Large intestine (tissue), 3 donors: ENCODE measurements around the gene ST6GALNAC4. TPM values are rescaled to one million over a fixed set of nuclear protein-coding genes. Genes with fewer than 3 reads are reported as not detected.

Source experiments
- DNase-seq, 2 donors: peaks; one replicate each; pipeline versions ENCODE4 v3.0.0 to v3.0.0-alpha.2; 2013
- H3K27ac ChIP-seq: one replicate; pipeline ENCODE4 v1.5.1; 2013; ENCODE audit warnings: low read length
- H3K27me3 ChIP-seq: 2 replicates; pipeline ENCODE4 v1.6.1; 2013; ENCODE audit warnings: low read length; ENCODE audit not compliant: control insufficient read depth, insufficient read depth
- H3K36me3 ChIP-seq: 2 replicates; pipeline ENCODE4 v1.6.1; 2013; ENCODE audit warnings: low read length; ENCODE audit not compliant: control insufficient read depth, insufficient read depth
- H3K4me1 ChIP-seq: one replicate; pipeline ENCODE4 v1.6.1; 2013; ENCODE audit warnings: low read length; ENCODE audit not compliant: control insufficient read depth, insufficient read depth
- H3K4me3 ChIP-seq: one replicate; pipeline ENCODE4 v1.5.1; 2013; ENCODE audit warnings: low read length
- H3K9me3 ChIP-seq: one replicate; pipeline ENCODE4 v1.6.1; 2013; ENCODE audit warnings: mild to moderate bottlenecking, low read depth, low read length, moderate library complexity; ENCODE audit not compliant: control insufficient read depth
- WGBS: methylation state at CpG from one replicate; pipeline ENCODE4 v1.1.5; 2013; ENCODE audit warnings: low lambda C conversion rate; ENCODE audit not compliant: insufficient coverage; 5-methylcytosine and 5-hydroxymethylcytosine counted together
- polyA plus RNA-seq: library from polyadenylated mRNA; unstranded; fragments of 120-200 nt; gene quantifications from one replicate; pipeline ENCODE4 v1.2.1, GENCODE V29; 2013

ST6GALNAC4 gene
- polyA plus RNA-seq, 1 donor: 10.4 TPM

DNA sequence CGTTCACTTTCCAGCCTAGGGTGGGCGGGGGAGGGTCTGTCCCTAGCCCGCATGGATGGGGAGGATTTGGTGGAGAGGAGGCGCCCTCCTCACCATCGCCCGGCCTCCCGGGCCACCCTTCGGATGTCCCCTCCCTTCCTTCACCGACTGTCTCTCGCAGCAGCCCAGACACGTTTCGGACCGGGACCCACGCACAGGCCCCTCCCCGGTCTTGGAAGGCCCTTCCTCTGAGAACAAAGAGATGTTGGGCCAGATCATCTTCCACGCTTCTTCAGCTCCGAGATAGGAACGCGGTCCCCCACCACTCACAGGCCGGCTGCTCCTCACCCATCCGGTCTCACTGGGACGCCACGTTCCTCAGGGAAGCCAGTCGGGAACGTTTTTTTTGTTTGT, 21.5 kb upstream of the ST6GALNAC4 start:
- H3K9me3 ChIP-seq: no peaks in the 10 kb centered on the region
- no peaks in the 10 kb centered on the region for H3K27me3 ChIP-seq
- peak overlapping the region; percentile 92 for H3K4me3 ChIP-seq
- no CpG with 5 or more reads among the region's 25 CpGs for WGBS
- peaks cover 30% of the 10 kb centered on the region for H3K4me1 ChIP-seq
- peak in 1 of 2 donors; percentile 43 for DNase-seq
- peak overlapping the region; percentile 43 for H3K27ac ChIP-seq
- peaks cover 23% of the 10 kb centered on the region for H3K36me3 ChIP-seq

DNA sequence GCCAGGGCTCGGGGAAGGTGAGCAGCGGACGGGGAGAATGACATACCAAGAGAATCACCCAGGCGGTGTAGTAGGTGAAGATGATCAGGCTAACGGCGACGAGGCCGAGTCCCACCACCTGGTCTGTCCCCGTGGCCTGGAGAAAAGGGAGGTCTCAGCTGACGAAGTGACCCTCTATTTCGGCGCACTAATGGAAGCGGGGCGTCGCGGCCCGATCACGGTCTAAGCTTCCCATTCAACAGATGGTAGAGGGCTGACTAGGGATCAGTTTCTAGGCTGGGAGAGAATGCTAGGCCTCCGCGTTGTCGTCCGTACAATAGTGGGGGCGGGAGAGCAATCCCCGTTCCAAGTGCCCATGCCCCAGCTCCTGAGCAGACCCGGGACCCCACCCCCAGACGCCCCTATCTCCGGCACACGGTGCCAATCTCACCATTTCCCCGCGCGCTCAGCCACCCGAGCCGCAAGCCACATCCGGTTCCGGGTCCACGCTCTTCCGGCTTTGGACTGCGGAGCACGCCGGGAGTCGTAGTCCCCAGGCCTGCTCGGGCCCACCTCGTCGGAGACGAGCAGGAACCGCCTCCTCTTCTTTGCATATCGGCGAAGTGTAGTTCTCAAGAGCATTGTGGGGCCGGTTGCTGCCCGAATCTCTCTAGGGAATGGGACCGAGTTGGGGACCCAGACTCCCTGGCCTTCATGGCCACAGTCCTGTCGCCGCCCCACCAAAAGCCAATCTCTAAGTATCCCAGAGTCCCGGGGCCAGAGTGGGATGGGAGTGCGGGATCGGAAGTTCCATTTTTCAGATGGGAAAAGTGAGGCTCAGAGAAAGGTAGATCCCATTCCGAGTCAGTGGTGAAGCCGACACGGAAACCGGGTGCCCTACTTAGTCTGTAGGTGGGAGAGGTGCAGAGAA, 20.8 kb upstream of the ST6GALNAC4 start, which contains the start of gene DPM2:
DPM2 (minus strand) TSS at position 467 of the 910 bp plus-strand sequence; CDS start at position 433, 34 bp downstream.
- H3K4me3 ChIP-seq: peak within 1 kb of the TSS; percentile 92
- peaks cover 28% of the 10 kb centered on the region for H3K4me1 ChIP-seq
- no peaks in the 10 kb centered on the region for H3K9me3 ChIP-seq
- no peaks in the 10 kb centered on the region for H3K27me3 ChIP-seq
- DNase-seq: peak; percentile 89 to 90
- peaks cover 17% of the 10 kb centered on the region for H3K36me3 ChIP-seq
- no CpG with 5 or more reads among the region's 60 CpGs for WGBS
- peak within 1 kb of the TSS; percentile 43 for H3K27ac ChIP-seq

DNA sequence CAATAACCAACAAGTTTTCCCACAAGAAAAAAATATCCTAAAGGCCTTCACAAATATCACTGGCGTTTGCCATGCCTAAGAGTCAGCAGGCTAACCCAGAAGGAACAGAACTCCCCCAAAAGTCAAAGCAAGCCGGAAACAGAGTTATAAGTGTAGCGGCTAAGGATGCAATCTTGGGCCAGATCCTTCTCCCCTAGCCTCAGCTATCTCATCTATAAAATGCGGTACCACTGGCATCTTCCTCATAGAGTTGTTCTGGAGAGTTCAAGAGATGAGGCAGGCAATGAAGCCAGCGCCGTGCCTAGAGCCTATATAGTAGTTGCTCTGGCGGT, 20.2 kb upstream of the ST6GALNAC4 start:
- no peak for DNase-seq
- H3K4me1 ChIP-seq: peaks cover 22% of the 10 kb centered on the region
- H3K36me3 ChIP-seq: peaks cover 10% of the 10 kb centered on the region
- no peaks in the 10 kb centered on the region for H3K9me3 ChIP-seq
- H3K4me3 ChIP-seq: peak overlapping the region; percentile 92
- no CpG with 5 or more reads among the region's 7 CpGs for whole genome bisulfite sequencing
- H3K27ac ChIP-seq: no peak overlapping the region
- H3K27me3 ChIP-seq: no peaks in the 10 kb centered on the region

DNA sequence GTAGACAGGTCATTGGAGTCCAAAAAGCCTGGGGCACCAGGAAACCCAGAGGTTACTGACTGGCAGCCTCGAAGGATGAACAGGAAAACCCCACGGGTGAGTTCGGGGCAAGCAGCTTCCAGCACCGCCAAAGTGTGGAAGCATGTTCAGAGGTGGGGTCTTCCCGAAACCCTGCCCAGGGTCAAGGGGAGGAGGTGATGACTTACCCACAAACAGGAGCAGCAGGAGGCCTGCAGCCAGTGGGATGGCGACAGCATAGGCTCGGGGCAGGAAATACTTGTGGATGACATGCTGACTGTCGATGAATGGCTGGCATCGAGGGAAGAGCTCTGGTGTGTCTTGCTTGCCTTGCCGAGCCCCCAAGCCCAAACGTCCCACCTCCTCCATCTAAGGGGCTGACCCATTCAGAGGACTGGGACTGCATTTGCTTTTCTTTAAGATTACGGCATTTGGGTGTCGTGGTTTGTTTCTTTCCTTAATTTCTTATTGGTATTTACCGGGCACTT, 19.6 kb upstream of the ST6GALNAC4 start:
- peaks cover 8% of the 10 kb centered on the region for H3K36me3 ChIP-seq
- DNase-seq: no peak
- peak overlapping the region; percentile 92 for H3K4me3 ChIP-seq
- WGBS: no CpG with 5 or more reads among the region's 14 CpGs
- no peaks in the 10 kb centered on the region for H3K9me3 ChIP-seq
- no peak overlapping the region for H3K27ac ChIP-seq
- peaks cover 4% of the 10 kb centered on the region for H3K27me3 ChIP-seq
- peaks cover 16% of the 10 kb centered on the region for H3K4me1 ChIP-seq

DNA sequence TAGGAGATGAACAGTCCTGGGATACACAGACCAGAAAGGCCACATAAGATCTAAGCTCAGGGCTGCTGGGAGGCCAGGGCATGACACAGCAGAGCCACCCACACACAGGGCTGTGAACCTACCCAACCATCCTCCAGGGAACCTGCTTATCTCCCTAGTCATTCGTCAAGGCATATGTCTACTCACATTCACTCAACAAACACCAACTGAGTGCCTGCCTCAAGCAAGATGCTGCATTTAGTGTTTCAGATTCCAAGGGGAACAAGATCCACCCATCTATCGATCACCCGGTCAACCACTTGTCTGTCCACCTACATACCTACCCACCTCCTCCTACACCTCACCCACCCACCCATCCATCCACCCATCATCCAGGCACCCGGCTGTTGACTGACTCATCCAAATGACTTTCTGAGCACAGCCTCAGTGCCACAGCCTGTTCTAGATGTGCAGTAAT, 19.0 kb upstream of the ST6GALNAC4 start:
- 83% methylated on average over 2 of the region's 4 CpGs for WGBS
- DNase-seq: no peak
- H3K36me3 ChIP-seq: peaks cover 8% of the 10 kb centered on the region
- no peak overlapping the region for H3K27ac ChIP-seq
- peaks cover 17% of the 10 kb centered on the region for H3K4me1 ChIP-seq
- H3K9me3 ChIP-seq: no peaks in the 10 kb centered on the region
- H3K27me3 ChIP-seq: peaks cover 9% of the 10 kb centered on the region
- H3K4me3 ChIP-seq: no peak overlapping the region

DNA sequence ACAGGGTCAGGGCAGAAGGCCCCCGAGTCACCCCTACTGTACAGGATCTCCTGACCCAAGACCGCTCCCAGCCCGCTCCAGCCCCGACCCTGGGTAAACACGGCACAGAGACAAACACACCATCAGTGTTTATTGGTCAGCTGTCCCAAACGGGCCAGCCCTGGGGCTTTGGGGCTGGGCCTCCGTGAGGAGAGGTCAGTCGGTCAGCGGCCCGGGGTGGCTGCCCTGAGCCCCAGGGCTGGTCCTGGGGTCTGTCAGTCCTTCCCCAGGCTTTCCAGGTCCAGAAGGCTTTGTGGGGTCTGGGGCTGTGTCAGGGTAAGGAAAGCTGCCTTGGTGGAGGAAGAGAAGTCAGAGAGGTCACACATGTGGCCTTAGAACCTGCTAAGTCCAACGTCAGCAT, 18.1 kb upstream of the ST6GALNAC4 start:
- Histone ChIP-seq H3K27me3 (peaks cover 17% of the 10 kb centered on the region), H3K27ac (no peak overlapping the region), H3K36me3 (peaks cover 6% of the 10 kb centered on the region), H3K4me1 (peaks cover 18% of the 10 kb centered on the region), H3K4me3 (no peak overlapping the region), H3K9me3 (no peaks in the 10 kb centered on the region)
- no peak for DNase-seq
- 67% methylated on average over 1 of the region's 11 CpGs for WGBS

DNA sequence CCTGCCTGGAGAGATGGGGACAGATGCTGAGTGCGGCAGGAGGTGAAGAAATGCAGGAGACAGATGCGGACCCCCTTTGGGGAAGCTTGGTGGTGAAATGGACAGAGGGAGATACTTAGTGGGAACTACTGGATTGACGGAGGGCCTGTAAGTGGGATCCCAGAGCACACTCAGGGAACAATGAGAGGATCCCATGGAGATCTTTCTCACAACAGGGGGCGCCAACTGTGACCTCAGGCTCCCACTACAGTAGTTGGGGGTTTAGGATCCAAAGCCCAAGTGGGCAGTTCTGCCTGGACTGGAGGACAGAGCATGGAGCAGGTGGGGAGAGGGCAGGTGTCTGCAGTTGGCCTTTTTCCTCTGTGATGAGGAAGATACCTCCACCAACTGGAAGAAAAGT, 17.4 kb upstream of the ST6GALNAC4 start:
- WGBS: no CpG with 5 or more reads among the region's 4 CpGs

DNA sequence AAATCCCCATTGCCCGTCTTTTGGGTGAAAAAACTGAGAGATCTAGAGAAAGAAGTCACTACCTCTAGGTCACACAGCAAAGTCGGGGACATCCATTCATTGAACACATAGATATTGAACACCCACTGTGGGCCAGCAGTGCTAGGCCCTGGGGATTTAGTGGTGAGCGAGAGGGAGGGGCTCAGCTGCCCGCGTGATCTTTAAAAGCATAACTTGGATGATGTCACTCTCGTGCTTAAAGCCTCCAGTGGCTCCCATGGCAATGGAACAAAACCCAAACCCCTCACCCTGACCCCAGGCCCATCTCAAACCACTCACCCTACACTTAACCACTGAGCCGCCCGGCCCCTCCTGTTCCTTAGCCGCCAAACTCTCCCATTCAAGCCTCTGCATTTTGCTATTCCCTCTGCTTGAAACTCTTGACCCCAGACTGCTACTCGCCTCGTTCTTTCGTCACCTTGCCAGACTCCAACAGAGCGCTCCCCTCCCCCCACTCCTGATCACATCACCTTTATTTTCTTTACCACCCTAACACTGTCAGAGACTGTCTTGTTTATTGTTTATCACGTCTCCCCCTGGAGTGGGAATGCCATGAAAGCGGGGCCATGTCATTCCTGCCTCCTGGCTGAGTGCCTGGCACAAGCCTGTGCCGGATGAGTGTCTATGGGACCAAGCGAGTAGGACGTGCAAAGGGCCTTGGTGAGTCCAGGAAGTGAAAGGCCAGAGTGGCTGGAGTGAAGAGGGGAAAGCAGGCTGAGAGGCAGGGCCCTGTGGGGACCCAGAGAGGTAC, 14.4 kb upstream of the ST6GALNAC4 start:
- peaks cover 25% of the 10 kb centered on the region for H3K4me1 ChIP-seq
- peak overlapping the region; percentile 36 for H3K4me3 ChIP-seq
- H3K27me3 ChIP-seq: peaks cover 53% of the 10 kb centered on the region
- peaks cover 3% of the 10 kb centered on the region for H3K36me3 ChIP-seq
- 13% methylated on average over 4 of the region's 18 CpGs for WGBS
- DNase-seq: peak in 1 of 2 donors; percentile 42
- no peak overlapping the region for H3K27ac ChIP-seq
- H3K9me3 ChIP-seq: peaks cover 3% of the 10 kb centered on the region

More for the DNA sequence above, 17.4 kb upstream of the ST6GALNAC4 start:
- no peak for DNase-seq
- Histone ChIP-seq H3K4me1 (peaks cover 18% of the 10 kb centered on the region), H3K27me3 (peaks cover 25% of the 10 kb centered on the region), H3K36me3 (peaks cover 3% of the 10 kb centered on the region), H3K9me3 (no peaks in the 10 kb centered on the region), H3K4me3 (no peak overlapping the region), H3K27ac (no peak overlapping the region)

DNA sequence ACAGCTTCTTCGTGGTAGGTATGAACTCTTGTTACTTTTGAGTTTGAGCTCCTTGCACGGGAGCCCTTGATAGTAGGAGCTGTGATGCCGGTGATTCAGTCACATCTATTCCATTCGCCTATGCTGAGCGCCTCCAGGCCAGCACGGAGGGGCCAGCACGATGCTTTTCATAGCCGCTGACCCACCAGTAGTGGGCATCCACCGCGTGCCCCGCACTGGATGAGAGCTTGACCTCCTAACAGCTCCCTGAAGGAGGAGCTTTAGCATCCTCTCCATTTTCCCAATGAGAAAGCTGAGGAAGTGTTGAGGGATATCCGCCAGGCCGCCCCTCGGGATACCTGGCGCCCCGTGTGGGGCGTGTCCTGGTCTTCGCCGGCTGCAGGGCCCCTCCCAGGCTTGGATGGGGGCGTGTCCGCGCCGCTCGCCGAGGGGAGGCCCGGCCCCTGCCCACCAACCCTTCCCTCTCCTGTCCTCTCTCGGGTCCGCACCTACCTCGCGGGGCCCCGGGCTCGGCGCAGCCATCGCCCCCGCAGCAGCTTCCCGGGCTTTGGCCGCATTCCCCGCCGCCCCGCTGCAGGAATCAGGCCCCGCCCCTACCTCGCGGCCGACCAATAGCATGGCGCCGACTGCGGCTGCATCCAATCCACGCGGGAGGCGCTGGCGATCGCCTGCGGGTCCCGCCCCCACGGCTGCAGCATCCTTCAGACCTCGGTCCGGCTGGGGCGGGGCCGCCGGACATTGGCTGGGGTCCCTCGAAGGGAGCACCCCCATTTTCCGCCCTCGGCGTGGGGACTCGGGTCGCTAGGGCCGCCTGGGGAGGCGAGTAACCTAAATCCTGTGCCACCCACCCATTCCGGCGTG, 13.6 kb upstream of the ST6GALNAC4 start, which contains the start of gene PIP5KL1:
PIP5KL1 (minus strand) TSS at position 547 of the 861 bp plus-strand sequence; CDS start at position 522, 25 bp downstream.
- no CpG with 5 or more reads among the region's 70 CpGs for WGBS
- peaks cover 60% of the 10 kb centered on the region for H3K27me3 ChIP-seq
- no peak within 1 kb of the TSS for H3K27ac ChIP-seq

More for the DNA sequence above, 13.6 kb upstream of the ST6GALNAC4 start, which contains the start of gene PIP5KL1:
- H3K9me3 ChIP-seq: peaks cover 3% of the 10 kb centered on the region
- peak in 1 of 2 donors; percentile 71 for DNase-seq
- H3K4me1 ChIP-seq: peaks cover 25% of the 10 kb centered on the region
- H3K36me3 ChIP-seq: no peaks in the 10 kb centered on the region
- peak within 1 kb of the TSS; percentile 43 for H3K4me3 ChIP-seq
